Epithelial cell of esophagus (primary cell): Measurements from ENCODE around the gene STOX1.
"Not testable (repeated sequence)": the region's sequence is repeated elsewhere in the genome, so short reads cannot be mapped to it uniquely, and the experiment has no call there.

Experiments
- DNase-seq: peaks from one replicate; pipeline ENCODE4 v3.0.0; 2010; ENCODE audit warnings: low read depth
- H3K4me3 ChIP-seq: 2 replicates; pipeline ENCODE4 v1.5.1; 2011; ENCODE audit warnings: mild to moderate bottlenecking, low read length, control low read depth
- TF ChIP-seq, protein P1 (sequence below): IDR thresholded peaks from 2 replicates; pipeline ENCODE4 v1.5.1; 2011; ENCODE audit warnings: low read depth, mild to moderate bottlenecking, low read length, control low read depth, inconsistent platforms; ENCODE audit not compliant: insufficient read depth; ENCODE audit errors: missing control alignments

STOX1 gene

GRCh38 chr10:68902382-68902781 lies 75.1 kb downstream of the STOX1 start:
- H3K4me3 ChIP-seq, result peak overlapping the region; percentile 94
- DNase-seq, result no peak
- TF ChIP-seq, protein P1, sequence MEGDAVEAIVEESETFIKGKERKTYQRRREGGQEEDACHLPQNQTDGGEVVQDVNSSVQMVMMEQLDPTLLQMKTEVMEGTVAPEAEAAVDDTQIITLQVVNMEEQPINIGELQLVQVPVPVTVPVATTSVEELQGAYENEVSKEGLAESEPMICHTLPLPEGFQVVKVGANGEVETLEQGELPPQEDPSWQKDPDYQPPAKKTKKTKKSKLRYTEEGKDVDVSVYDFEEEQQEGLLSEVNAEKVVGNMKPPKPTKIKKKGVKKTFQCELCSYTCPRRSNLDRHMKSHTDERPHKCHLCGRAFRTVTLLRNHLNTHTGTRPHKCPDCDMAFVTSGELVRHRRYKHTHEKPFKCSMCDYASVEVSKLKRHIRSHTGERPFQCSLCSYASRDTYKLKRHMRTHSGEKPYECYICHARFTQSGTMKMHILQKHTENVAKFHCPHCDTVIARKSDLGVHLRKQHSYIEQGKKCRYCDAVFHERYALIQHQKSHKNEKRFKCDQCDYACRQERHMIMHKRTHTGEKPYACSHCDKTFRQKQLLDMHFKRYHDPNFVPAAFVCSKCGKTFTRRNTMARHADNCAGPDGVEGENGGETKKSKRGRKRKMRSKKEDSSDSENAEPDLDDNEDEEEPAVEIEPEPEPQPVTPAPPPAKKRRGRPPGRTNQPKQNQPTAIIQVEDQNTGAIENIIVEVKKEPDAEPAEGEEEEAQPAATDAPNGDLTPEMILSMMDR, result no peak

- no peak overlapping the region for H3K4me3 ChIP-seq
- TF ChIP-seq, protein P1, result no peak
- DNase-seq, result no peak
Observed at GRCh38 chr10:68924593-68924992, 97.3 kb downstream of the STOX1 start.

- TF ChIP-seq, protein P1, result no peak
- DNase-seq, result no peak
- no peak overlapping the region for H3K4me3 ChIP-seq
Observed at GRCh38 chr10:68925489-68925888, 98.2 kb downstream of the STOX1 start.

DNA sequence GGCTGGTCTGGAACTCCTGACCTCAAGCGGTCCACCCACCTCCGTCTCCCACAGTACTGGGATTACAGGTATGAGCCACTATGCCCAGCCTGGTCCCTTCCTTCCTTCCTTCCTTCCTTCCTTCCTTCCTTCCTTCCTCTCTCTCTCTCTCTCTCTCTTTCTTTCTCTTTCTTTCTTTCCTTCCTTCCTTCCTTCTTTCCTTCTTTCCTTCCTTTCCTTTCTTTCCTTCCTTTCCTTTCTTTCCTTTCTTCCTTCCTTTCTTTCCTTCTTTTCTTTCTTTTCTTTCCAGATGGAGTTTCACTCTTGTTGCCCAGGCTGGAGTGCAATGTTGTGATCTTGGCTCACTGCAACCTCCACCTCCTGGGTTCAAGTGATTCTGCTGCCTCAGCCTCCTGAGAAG lies 101.8 kb downstream of the STOX1 start:
- DNase-seq, H3K4me3 ChIP-seq: not testable (repeated sequence)

- not testable (repeated sequence) for DNase-seq, H3K4me3 ChIP-seq
Observed at GRCh38 chr10:68929888-68930287, 102.6 kb downstream of the STOX1 start.

GRCh38 chr10:68932860-68933259 lies 105.5 kb downstream of the STOX1 start:
- not testable (repeated sequence) for H3K4me3 ChIP-seq, DNase-seq

GRCh38 chr10:68934994-68935393 lies 107.7 kb downstream of the STOX1 start:
- no peak overlapping the region for H3K4me3 ChIP-seq
- TF ChIP-seq, protein P1, result no peak
- no peak for DNase-seq

DNA sequence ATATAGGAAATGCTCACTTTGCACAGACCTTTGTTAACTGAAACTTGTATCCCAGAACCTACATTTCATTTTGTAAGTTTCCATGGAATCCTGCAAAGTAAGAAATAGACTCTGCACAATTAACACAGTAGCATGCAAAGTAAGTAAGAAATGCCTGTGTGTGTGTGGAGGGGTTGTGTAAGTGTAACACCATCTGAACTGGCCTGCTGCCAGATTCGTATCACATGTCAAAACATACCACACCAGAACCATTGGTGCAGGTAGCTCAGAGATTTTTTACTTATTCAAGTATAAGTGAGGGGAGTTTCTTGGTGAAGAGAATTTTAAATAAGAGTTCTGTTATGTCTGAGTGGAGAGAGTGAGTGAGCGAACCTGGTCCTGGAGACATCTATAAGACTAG lies 110.8 kb downstream of the STOX1 start:
- TF ChIP-seq, protein P1, result no peak
- peak; percentile 13 for DNase-seq
- H3K4me3 ChIP-seq, result no peak overlapping the region

GRCh38 chr10:68938884-68939283 lies 111.6 kb downstream of the STOX1 start:
- TF ChIP-seq, protein P1, result no peak
- no peak for DNase-seq
- H3K4me3 ChIP-seq, result no peak overlapping the region

DNA sequence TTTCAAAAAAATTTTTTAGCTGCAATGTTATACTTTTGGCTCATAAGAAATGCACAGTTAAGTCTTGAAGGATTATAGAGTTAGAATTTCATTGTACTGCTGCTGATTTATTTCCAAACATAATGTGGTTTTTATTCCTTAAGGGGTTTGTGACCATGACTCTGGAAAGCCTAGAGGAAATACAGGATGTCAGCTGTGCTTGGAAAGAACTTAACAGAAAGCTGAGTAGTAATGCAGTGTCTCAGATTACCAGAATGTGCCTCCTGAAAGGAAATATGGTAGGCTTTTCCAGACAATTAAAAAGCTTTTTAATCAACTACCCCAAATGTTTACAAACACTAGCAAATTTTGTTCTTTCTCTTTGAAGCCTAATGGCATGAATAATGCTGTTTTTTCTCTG lies 113.6 kb downstream of the STOX1 start:
- DNase-seq, H3K4me3 ChIP-seq: not testable (repeated sequence)
